Measurements from ENCODE around the gene NDUFAF3. TPM values are rescaled to one million over a fixed set of nuclear protein-coding genes. Genes with fewer than 3 reads are reported as not detected.

NDUFAF3 gene
- total RNA-seq, 4 donors from 2014 or later, result 8.8 to 96.6 (median 30.3) TPM

GRCh38 chr3:49030321-49030720, 8.4 kb downstream of the NDUFAF3 start:
- no peak for DNase-seq

GRCh38 chr3:49032646-49033304, 10.9 kb downstream of the NDUFAF3 start:
- intact Hi-C loops (cut with DNase I; ENCODE audit: low total_unique reads), result no loop called here
- Histone ChIP-seq H3K36me3 (no peaks in the 10 kb centered on the region), H3K9me3 (no peaks in the 10 kb centered on the region), H3K4me3 (no peak overlapping the region), H3K27ac (no peak overlapping the region), H3K27me3 (no peaks in the 10 kb centered on the region), H3K4me1 (peaks cover 5% of the 10 kb centered on the region in 2 donors)
- peak in 1 of 2 donors; percentile 26 for DNase-seq
- TF ChIP-seq CTCF (IDR thresholded peaks at IDR 0.05), result no peak
- no peak for TF ChIP-seq POLR2A (IDR thresholded peaks at IDR 0.05)

More at GRCh38 chr3:49030321-49030720, 8.4 kb downstream of the NDUFAF3 start:
- TF ChIP-seq CTCF (IDR thresholded peaks at IDR 0.05) (no peak), POLR2A (IDR thresholded peaks at IDR 0.05) (no peak)
- no peaks in the 10 kb centered on the region for H3K9me3 ChIP-seq
- intact Hi-C loops (cut with DNase I; ENCODE audit: low total_unique reads), result no loop called here
- peak overlapping the region in 1 of 2 donors; percentile 91 for H3K27ac ChIP-seq
- H3K4me3 ChIP-seq, result no peak overlapping the region
- H3K36me3 ChIP-seq, result no peaks in the 10 kb centered on the region
- H3K27me3 ChIP-seq, result no peaks in the 10 kb centered on the region
- H3K4me1 ChIP-seq, result peaks cover 5% of the 10 kb centered on the region in 2 donors

GRCh38 chr3:49034650-49035049, 12.7 kb downstream of the NDUFAF3 start:
- Histone ChIP-seq H3K4me3 (no peak overlapping the region), H3K27ac (no peak overlapping the region), H3K9me3 (no peaks in the 10 kb centered on the region), H3K27me3 (no peaks in the 10 kb centered on the region), H3K4me1 (no peaks in the 10 kb centered on the region), H3K36me3 (no peaks in the 10 kb centered on the region)
- DNase-seq, result no peak
- TF ChIP-seq POLR2A (IDR thresholded peaks at IDR 0.05) (no peak), CTCF (IDR thresholded peaks at IDR 0.05) (no peak)
- intact Hi-C loops (cut with DNase I; ENCODE audit: low total_unique reads), result no loop called here

GRCh38 chr3:49035281-49035680, 13.4 kb downstream of the NDUFAF3 start:
- intact Hi-C loops (cut with DNase I; ENCODE audit: low total_unique reads), result no loop called here
- Histone ChIP-seq H3K27ac (no peak overlapping the region), H3K4me1 (no peaks in the 10 kb centered on the region), H3K9me3 (no peaks in the 10 kb centered on the region), H3K27me3 (no peaks in the 10 kb centered on the region), H3K4me3 (no peak overlapping the region), H3K36me3 (no peaks in the 10 kb centered on the region)
- TF ChIP-seq POLR2A (IDR thresholded peaks at IDR 0.05) (no peak), CTCF (IDR thresholded peaks at IDR 0.05) (no peak)
- no peak for DNase-seq

GRCh38 chr3:49053543-49053942, 31.6 kb downstream of the NDUFAF3 start:
- Histone ChIP-seq H3K36me3 (no peaks in the 10 kb centered on the region), H3K9me3 (no peaks in the 10 kb centered on the region), H3K4me3 (no peak overlapping the region), H3K4me1 (no peaks in the 10 kb centered on the region), H3K27ac (no peak overlapping the region), H3K27me3 (no peaks in the 10 kb centered on the region)
- DNase-seq, result no peak
- intact Hi-C loops (cut with DNase I; ENCODE audit: low total_unique reads), result no loop called here
- TF ChIP-seq CTCF (IDR thresholded peaks at IDR 0.05) (no peak), POLR2A (IDR thresholded peaks at IDR 0.05) (no peak)
